Head of caudate nucleus (tissue), 42 donors: Measurements from ENCODE around the gene PDP2.
"Not testable (repeated sequence)": the region's sequence is repeated elsewhere in the genome, so short reads cannot be mapped to it uniquely, and the experiment has no call there.

ENCODE experiments used
- DNase-seq, 42 donors: peaks; one replicate each; pipeline versions ENCODE4 v3.0.0 to v3.0.0-alpha.2; 2020 to 2021; ENCODE audit warnings: mixed read lengths in 7 of 42
- intact Hi-C: fragments of 100-400 bp; cut with DNase I; formaldehyde crosslinking; loops from one replicate; pipeline ENCODE4 v1.15.0; 2022

Gene PDP2

GRCh38 chr16:66874079-66874775 lies 6.1 kb upstream of the PDP2 start:
- no peak for DNase-seq
- intact Hi-C loops = loop anchor here (10.0 kb wide), 1 partner anchor 149 kb away; no protein-coding TSS in a partner anchor

- DNase-seq = peak in 5 of 42 donors; percentile 22 to 50 (median 42)
- intact Hi-C loops = loop anchor here (10.0 kb wide), 1 partner anchor 153 kb away; no protein-coding TSS in a partner anchor
Measured at GRCh38 chr16:66878067-66878466, 2.2 kb upstream of the PDP2 start.

- peak in 1 of 42 donors; percentile 20 for DNase-seq
- intact Hi-C loops = no loop called here
Measured at GRCh38 chr16:66881014-66881417, 701 bp downstream of the PDP2 start.

GRCh38 chr16:66881560-66881959 lies 1.2 kb downstream of the PDP2 start:
- intact Hi-C loops = no loop called here

GRCh38 chr16:66881964-66882508 lies 1.7 kb downstream of the PDP2 start:
- DNase-seq = no peak
- intact Hi-C loops = no loop called here

More at GRCh38 chr16:66881560-66881959, 1.2 kb downstream of the PDP2 start:
- no peak for DNase-seq

- no peak for DNase-seq
- intact Hi-C loops = no loop called here
Measured at GRCh38 chr16:66882702-66883101, 2.4 kb downstream of the PDP2 start.

- intact Hi-C loops = no loop called here
- no peak for DNase-seq
Measured at GRCh38 chr16:66885491-66885890, 5.2 kb downstream of the PDP2 start.

- no peak for DNase-seq
- intact Hi-C loops = no loop called here
Measured at GRCh38 chr16:66886321-66886720, 6.0 kb downstream of the PDP2 start.

GRCh38 chr16:66886914-66887313 lies 6.6 kb downstream of the PDP2 start:
- no peak for DNase-seq
- intact Hi-C loops = no loop called here

- intact Hi-C loops = no loop called here
- DNase-seq = no peak
Measured at GRCh38 chr16:66888647-66889615, 8.6 kb downstream of the PDP2 start.

- intact Hi-C loops = no loop called here
- DNase-seq = no peak
Measured at GRCh38 chr16:66889622-66890021, 9.3 kb downstream of the PDP2 start.

GRCh38 chr16:66890799-66891198 lies 10.5 kb downstream of the PDP2 start:
- intact Hi-C loops = no loop called here

GRCh38 chr16:66891360-66891759 lies 11.0 kb downstream of the PDP2 start:
- intact Hi-C loops = no loop called here
- no peak for DNase-seq

More at GRCh38 chr16:66890799-66891198, 10.5 kb downstream of the PDP2 start:
- DNase-seq = no peak

GRCh38 chr16:66891797-66892196 lies 11.5 kb downstream of the PDP2 start:
- intact Hi-C loops = no loop called here
- no peak for DNase-seq

- intact Hi-C loops = no loop called here
- DNase-seq = no peak
Measured at GRCh38 chr16:66894055-66894454, 13.7 kb downstream of the PDP2 start.

- DNase-seq = peak; percentile 34 to 86 (median 74)
- intact Hi-C loops = no loop called here
Measured at GRCh38 chr16:66894948-66895688, 14.8 kb downstream of the PDP2 start.

GRCh38 chr16:66895689-66895979 lies 15.3 kb downstream of the PDP2 start:
- intact Hi-C loops = no loop called here
- no peak for DNase-seq

- intact Hi-C loops = no loop called here
- no peak for DNase-seq
Measured at GRCh38 chr16:66895999-66896398, 15.7 kb downstream of the PDP2 start.

- intact Hi-C loops, DNase-seq: not testable (repeated sequence)
Measured at GRCh38 chr16:66896682-66897081, 16.4 kb downstream of the PDP2 start.
